ENCODE measurements around the gene MCHR1. TPM values are rescaled to one million over a fixed set of nuclear protein-coding genes. Genes with fewer than 3 reads are reported as not detected.

MCHR1 gene, protein sequence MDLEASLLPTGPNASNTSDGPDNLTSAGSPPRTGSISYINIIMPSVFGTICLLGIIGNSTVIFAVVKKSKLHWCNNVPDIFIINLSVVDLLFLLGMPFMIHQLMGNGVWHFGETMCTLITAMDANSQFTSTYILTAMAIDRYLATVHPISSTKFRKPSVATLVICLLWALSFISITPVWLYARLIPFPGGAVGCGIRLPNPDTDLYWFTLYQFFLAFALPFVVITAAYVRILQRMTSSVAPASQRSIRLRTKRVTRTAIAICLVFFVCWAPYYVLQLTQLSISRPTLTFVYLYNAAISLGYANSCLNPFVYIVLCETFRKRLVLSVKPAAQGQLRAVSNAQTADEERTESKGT
- 0.28 TPM in 1 of 2 replicates, not detected in the other for total RNA-seq

DNA sequence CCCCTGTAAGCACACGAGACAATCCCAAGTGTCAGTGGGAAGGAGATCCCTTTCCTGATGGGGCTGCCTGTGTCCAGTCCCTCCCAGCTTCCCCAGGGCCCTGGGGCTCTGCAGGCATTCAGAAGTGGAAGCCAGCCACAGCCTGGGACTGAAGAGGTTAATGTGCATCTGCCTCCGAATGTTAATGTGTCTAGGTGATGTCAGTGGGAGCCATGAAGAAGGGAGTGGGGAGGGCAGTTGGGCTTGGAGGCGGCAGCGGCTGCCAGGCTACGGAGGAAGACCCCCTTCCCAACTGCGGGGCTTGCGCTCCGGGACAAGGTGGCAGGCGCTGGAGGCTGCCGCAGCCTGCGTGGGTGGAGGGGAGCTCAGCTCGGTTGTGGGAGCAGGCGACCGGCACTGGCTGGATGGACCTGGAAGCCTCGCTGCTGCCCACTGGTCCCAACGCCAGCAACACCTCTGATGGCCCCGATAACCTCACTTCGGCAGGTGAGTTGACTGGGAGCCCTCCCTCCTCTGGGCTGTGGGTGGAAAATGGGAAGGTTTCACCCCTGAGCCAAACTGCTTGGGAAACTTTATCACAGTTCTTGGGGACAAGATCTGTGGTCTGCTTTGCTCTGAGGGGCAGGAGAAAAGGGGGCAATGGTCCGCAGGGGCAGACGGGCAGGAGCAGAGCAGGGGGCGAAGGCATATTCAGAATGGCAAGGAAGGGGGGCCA lies at the start of gene MCHR1:
MCHR1 (plus strand) TSS at position 236 of the 715 bp plus-strand sequence; CDS start at position 405, 169 bp downstream.

DNA sequence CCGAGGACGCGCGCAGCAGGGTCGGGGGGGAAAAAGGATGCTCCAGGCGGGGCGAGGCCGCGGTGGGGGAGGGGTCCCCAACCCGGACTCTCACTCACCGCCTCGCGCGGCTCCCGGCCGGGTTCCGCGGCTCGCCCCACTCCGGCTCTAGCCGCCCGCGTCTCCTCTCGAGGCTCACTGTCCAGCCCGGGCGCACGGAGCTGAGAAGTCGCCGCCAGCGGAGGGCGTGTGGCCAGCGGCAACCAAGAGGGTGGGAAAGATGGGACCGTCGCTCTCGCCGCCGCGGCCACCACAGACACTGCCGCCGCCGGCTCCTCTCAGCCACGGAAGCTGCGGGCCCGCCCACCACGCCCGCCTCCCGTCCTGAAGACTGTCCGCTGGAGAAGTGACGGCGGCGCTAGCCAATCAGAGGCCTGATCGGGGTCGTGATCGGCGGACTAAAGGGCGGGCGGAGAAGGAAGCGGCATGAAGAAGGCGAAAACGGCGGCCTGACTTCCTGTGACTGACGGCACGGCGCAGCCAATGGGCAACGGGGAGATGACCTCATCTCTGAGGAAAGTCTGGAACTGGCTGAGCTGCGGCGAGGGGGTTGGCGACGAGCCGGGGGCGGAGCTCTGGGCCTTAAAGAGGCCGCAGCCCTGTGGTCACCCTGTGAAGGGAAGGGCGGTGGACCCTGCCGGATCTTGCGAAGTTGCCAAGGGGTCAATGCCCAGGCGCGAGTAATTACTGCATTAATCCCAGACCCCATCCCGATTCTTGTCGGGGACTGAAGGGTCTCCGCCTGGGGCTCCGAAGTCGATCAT lies 42.7 kb upstream of the MCHR1 start, which contains the start of gene MRTFA:
MRTFA (minus strand) TSS at position 340 of the 803 bp plus-strand sequence.

Other genes starting within 250 kb of the MCHR1 start
- gene MRTFA, start 42.8 kb upstream of the MCHR1 start, total RNA-seq = 15.2 and 29.1 TPM in 2 replicates
- 11.0 and 11.9 TPM in 2 replicates for gene SLC25A17, start 139.9 kb downstream of the MCHR1 start, total RNA-seq
- gene ST13, start 177.2 kb downstream of the MCHR1 start, total RNA-seq = 229 and 320 TPM in 2 replicates
- 3.9 and 8.0 TPM in 2 replicates for gene XPNPEP3, start 177.7 kb downstream of the MCHR1 start, total RNA-seq
- gene DNAJB7, start 182.6 kb downstream of the MCHR1 start, total RNA-seq = not detected in 2 replicates